H1 (cell line): ENCODE data around the gene ASTN2. TPM values are rescaled to one million over a fixed set of nuclear protein-coding genes. Genes with fewer than 3 reads are reported as not detected.

Experiments
- CBX8 ChIP-seq: fragments of 300-800, 300-1000 bp; sonication (generic); IDR thresholded peaks from 2 replicates; pipeline ENCODE4 v1.7.1; 2016; ENCODE audit warnings: low read depth, low read length, borderline replicate concordance
- CREB1 ChIP-seq: IDR thresholded peaks from 2 replicates; pipeline ENCODE4 v1.6.1; 2012; ENCODE audit warnings: inconsistent platforms
- KDM4A ChIP-seq: IDR thresholded peaks from one replicate; pipeline ENCODE4 v1.7.1; 2012; ENCODE audit warnings: low read depth, mild to moderate bottlenecking, moderate library complexity, low read length, inconsistent platforms; ENCODE audit not compliant: severe bottlenecking
- NANOG ChIP-seq: IDR thresholded peaks from 2 replicates; pipeline ENCODE4 v1.6.1; 2011; ENCODE audit warnings: low read length, low read depth, mild to moderate bottlenecking, inconsistent platforms; ENCODE audit not compliant: insufficient read depth, poor library complexity, severe bottlenecking
- PHF8 ChIP-seq: fragments of 200-600 bp; sonication (generic); conservative IDR thresholded peaks from 2 replicates; pipeline ENCODE4 v1.7.1; 2012; ENCODE audit warnings: low read depth, mild to moderate bottlenecking, inconsistent platforms, low read length, moderate library complexity
- RNF2 ChIP-seq: fragments of 200-900, 300-1000 bp; sonication (generic); IDR thresholded peaks from 2 replicates; pipeline ENCODE4 v1.7.1; 2016; ENCODE audit warnings: borderline replicate concordance, low read depth, mild to moderate bottlenecking, antibody characterized with exemption, low read length; ENCODE audit not compliant: poor library complexity, severe bottlenecking; ENCODE audit errors: missing control alignments
- SIN3A ChIP-seq, 2 experiments: IDR thresholded peaks in 1 of 2; conservative IDR thresholded peaks in 1 of 2; 2 replicates each; pipeline ENCODE4 v1.6.1; 2011 to 2012; ENCODE audit warnings: low read length in 2 of 2, improper control_type of control experiment in 1 of 2, low read depth in 1 of 2, mild to moderate bottlenecking in 1 of 2
- TAF7 ChIP-seq: optimal IDR thresholded peaks from 2 replicates; pipeline ENCODE3; 2011; ENCODE audit warnings: low read depth, mild to moderate bottlenecking, inconsistent platforms, low read length, moderate library complexity, borderline replicate concordance
- TBP ChIP-seq: IDR thresholded peaks from 2 replicates; pipeline ENCODE4 v1.6.1; 2011; ENCODE audit warnings: low read depth, low read length, improper control_type of control experiment
- polyA plus RNA-seq, 7 experiments: library from polyadenylated mRNA; depleted of rRNA in 3 of 7; stranded (reverse) in 5 of 7; unstranded in 2 of 7; fragments of >200 nt in 5 of 7; fragments of 200-250 nt in 2 of 7; gene quantifications; 1 replicate in 5 of 7; 2 replicates in 1 of 7; 4 replicates in 1 of 7; pipeline versions ENCODE4 v1.2.1 to v1.2.3, GENCODE V29; 2011 to 2013; ENCODE audit warnings: missing spikeins in 2 of 7, mixed read lengths in 2 of 7
- total RNA-seq: library from RNA; stranded (reverse); fragmentation: NEBNext Ultra II Directional; extraction: Animal tissue kit (Norgen Biotek cat#: 25700); gene quantifications from 2 replicates; pipeline ENCODE4 v1.2.1, GENCODE V29; 2021

The ASTN2 gene
- total and polyA plus RNA-seq, 2 of the 8 experiments (the other 6 are each of a cell fraction or from before 2014, with no cell fraction given): 8.2 to 13.7 TPM

DNA sequence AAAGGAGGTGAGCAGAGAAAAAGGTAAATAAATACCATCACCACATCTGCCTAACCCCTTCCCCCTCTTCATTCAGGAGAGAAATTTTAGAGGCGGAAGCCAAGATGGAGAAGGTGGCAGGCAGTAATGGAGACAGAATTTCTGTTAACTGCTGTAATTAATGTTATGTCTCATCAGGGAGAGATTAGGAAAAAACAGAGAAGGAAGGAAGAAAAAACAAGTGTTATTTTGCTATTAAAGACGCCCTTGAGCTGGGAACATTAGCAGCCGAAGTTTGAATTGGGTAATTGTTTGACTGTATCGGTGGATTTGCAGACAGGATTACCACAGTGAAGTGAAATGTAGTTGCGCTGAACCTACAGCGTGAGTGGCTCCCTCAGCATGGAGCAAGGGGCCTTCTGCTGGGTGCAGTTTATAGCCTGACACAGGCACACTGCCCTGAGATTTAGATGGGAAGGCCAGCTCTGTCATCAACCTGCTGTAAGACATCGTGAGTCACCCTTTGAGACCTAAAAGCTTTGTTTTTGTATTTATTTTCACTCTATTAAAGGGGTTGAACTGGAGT, 136.3 kb downstream of the ASTN2 start (continued):
- no peak for TF ChIP-seq KDM4A
- TF ChIP-seq TBP: no peak
- no peak for TF ChIP-seq RNF2
- no peak for TF ChIP-seq CREB1
- TF ChIP-seq NANOG: no peak
- TF ChIP-seq SIN3A (conservative IDR thresholded peaks at IDR 0.05 in 1 of 2, IDR thresholded peaks at IDR 0.05 in 1 of 2; ENCODE audit: low read depth in 1 of 2, low read length in 2 of 2): no peak
- TF ChIP-seq CBX8: no peak
- no peak for TF ChIP-seq TAF7
- TF ChIP-seq PHF8: no peak
- TF ChIP-seq, all 59 proteins: peak for 0
